GM10266 (cell line): ENCODE data around the gene PTPN2.
A peak's percentile ranks its signal among the peaks of the same experiment; 100 is the strongest.

ENCODE experiments used
- DNase-seq: peaks from one replicate; pipeline ENCODE4 v3.0.0; 2012; ENCODE audit errors: extremely low spot score
- TF ChIP-seq, protein P1 (sequence below): IDR thresholded peaks from 2 replicates; pipeline ENCODE4 v1.5.1; 2012; ENCODE audit warnings: mild to moderate bottlenecking, low read depth; ENCODE audit not compliant: control insufficient read depth, insufficient read depth; ENCODE audit errors: missing control alignments

Gene PTPN2

DNA sequence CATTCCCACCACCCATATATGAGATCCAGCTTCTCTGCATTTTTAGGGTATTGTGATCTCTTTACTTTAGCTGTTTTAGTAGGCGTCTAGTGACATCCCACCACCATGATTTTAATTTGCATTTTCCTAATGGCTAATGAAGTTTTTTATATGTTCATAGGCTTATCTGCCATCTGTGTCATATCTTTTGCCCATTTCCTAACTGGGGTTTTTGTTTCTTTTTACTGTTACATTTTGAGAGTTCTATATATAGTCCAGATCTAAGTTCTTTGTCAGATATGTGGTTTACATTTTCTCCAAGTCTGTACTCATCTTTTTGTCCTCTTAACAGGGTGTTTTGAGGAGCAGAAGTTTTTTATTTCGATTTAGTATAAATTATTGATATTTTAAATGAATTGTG lies 39.6 kb downstream of the PTPN2 start:
- DNase-seq = no peak
- TF ChIP-seq, protein P1, sequence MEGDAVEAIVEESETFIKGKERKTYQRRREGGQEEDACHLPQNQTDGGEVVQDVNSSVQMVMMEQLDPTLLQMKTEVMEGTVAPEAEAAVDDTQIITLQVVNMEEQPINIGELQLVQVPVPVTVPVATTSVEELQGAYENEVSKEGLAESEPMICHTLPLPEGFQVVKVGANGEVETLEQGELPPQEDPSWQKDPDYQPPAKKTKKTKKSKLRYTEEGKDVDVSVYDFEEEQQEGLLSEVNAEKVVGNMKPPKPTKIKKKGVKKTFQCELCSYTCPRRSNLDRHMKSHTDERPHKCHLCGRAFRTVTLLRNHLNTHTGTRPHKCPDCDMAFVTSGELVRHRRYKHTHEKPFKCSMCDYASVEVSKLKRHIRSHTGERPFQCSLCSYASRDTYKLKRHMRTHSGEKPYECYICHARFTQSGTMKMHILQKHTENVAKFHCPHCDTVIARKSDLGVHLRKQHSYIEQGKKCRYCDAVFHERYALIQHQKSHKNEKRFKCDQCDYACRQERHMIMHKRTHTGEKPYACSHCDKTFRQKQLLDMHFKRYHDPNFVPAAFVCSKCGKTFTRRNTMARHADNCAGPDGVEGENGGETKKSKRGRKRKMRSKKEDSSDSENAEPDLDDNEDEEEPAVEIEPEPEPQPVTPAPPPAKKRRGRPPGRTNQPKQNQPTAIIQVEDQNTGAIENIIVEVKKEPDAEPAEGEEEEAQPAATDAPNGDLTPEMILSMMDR = no peak

DNA sequence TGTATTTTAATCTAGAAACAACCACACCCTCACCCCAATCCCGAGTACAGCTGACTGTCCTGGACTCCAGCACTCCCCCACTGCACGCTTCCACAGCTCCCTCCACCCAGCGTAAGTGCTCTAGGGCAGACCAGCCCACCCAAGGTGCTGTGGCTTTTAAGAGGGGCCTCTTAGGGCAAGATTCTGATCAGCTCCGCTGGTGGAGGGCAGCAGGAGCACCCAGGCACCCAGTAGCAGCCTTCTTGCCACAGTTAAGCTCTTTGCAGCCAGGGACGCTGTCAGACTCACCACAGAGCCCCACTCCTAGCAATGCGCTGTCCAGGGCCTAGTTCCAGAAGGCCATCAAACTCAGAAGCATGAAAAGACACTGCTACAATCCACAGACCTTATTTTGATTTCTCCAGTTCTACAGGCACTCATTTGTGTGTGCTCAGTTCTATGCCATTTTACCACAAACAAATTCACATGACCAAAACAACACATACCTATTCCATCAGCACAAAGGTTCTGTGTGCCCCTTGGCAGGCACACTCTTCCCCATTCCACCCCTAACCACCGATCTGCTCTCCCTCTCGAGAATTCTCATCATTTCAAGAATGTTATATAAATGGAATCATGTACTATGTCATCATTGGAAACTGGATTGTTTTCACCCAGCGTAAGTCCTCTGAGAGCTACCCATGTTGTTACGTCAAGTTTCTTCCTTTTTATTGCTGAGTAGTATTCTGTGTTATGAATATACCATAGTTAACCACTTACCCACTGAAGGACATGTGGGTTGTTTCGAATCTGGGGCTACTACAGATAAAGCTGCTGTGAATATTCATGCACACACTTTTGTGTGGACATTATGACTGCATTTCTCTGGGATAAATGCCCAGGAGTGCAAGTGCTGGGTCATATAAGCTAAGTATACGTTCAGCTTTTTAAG lies 40.4 kb downstream of the PTPN2 start:
- TF ChIP-seq, protein P1 = no peak
- no peak for DNase-seq

DNA sequence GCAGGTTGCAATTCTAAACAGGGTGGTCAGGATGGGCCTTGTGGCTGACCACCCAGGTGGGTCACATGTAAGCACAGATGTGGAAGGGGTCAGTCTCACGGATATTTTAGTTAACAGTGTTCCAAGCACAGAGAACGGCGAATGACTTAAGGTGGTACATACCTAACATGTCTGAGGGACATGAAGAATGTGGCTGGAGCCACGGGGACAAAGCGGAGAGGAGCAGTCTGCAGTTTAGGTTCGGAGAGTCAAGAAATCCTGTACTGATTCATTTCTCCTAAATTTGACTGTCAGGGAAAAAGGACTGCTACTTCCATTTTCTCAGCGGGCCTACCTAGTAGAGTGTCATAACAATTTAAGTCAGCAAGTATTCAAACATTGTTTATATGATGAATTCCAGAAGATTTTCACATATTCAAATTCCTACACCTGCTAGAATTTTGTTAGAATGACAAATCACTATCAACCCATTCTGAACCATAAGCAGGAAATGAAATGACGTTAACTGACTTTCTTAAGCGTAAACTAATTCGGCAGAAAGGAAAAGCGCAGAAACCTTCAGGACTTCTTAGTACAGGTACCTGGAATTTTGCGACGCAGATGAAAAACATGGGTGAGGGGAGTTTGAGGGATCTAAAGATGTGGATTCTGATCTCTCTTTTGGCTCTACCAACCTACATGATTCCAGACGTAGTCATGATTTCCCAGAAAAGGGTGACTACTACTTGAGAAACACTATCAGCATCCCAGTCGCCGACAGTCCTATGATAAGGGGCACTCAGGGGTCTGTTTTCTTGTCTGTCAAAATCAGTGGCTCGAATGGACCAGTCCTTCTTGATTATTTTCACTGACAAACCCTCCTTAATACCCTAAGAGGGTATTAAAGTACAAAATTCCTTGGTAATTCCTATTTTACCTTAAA lies 41.3 kb downstream of the PTPN2 start:
- TF ChIP-seq, protein P1 = no peak
- DNase-seq = no peak

DNA sequence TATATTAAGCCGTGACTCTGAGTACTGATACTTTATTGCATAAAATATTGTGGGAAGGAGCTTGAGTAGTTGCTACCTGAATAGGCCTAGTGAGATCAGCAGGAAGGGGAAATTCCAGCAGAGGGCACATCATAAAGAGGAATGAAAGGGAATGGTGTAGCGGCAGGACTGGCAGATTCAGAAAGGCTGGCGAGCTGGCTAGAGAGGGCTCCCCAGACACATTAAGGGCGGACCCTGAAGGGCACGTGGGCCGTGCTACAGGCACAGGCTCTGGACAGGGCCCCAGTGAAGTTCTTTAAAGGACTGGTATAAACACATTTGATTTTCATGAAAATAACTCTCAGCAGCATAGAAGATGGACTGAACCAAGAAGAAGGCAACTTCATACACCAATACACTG lies 43.0 kb downstream of the PTPN2 start:
- DNase-seq = no peak
- TF ChIP-seq, protein P1 = no peak

DNA sequence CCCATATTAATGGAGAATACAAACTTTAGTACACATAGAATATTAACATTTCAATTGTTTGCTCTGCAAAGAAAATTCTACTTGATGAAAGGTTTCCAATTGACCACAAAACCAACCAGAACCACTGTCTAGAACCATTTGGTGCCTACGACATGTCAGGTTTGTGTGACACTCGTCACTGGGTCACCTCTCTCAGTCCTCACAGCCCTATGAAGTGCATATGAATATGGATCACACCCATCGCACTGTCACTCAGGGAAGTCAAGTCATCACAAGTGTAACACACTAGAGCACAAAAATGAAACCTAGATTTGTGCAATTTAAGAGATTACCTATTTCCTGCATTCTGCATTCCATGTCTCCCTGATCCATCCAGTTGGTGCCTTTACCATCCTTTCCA lies 43.7 kb downstream of the PTPN2 start:
- TF ChIP-seq, protein P1 = no peak
- DNase-seq = no peak

DNA sequence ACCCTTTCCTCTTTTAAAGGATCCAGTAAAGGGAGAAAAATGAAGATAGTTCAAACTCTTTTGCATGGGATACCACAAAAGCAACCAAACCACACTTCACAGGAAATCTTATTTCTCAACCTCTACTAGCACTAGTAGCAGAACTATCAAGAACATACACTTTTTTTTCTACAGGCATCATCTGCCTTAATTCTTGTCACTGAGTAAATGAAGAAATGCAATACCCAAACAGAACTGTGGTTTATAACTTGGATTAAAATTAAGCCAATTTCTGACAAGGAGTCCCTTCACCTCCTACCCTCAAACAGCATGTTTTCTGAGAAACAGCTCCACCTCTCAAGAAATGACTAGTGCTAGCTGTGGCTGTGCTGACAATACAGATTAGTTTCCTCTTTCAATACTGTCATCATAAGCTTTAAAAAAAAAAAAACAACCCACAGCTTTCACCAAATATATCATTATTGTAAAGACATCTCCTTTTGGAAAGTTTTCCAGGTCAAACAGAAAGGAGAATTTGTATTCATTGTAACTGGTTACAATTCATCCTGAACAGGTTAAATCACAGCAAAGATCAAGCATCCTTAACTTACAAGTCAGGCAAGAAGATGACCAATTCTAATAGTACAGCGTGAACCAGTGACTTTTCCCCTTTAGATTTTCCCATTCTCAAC lies 44.4 kb downstream of the PTPN2 start:
- DNase-seq = peak; percentile 63
- TF ChIP-seq, protein P1 = no peak
